Gastrocnemius medialis (tissue), 4 donors: ENCODE measurements around the gene LITAFD.

Experiments used
- CTCF ChIP-seq, 5 experiments: fragments of 450-650 bp in 3 of 5; fragments of 200-600 bp in 2 of 5; sonication (generic) in 2 of 5; IDR thresholded peaks in 4 of 5; conservative IDR thresholded peaks in 1 of 5; 1 replicate in 4 of 5; 2 replicates in 1 of 5; pipeline ENCODE4 v1.5.1; 2016 to 2019; ENCODE audit warnings: antibody characterized with exemption in 5 of 5, mild to moderate bottlenecking in 3 of 5, moderate library complexity in 3 of 5
- POLR2A ChIP-seq, 2 donors: fragments of 450-650 bp; IDR thresholded peaks; one replicate each; pipeline ENCODE4 v1.6.1; 2017; ENCODE audit warnings: antibody characterized with exemption in 2 of 2, mild to moderate bottlenecking in 2 of 2, moderate library complexity in 2 of 2

GRCh38 chr16:8849411-8850011 is 32.6 kb upstream of the LITAFD start:
- TF ChIP-seq CTCF (IDR thresholded peaks at IDR 0.05 in 4 of 5, conservative IDR thresholded peaks at IDR 0.05 in 1 of 5) (no peak), POLR2A (IDR thresholded peaks at IDR 0.05) (no peak)
